GM10847 (cell line): ENCODE measurements around the gene AFDN.

Experiments used
- POLR2A ChIP-seq: IDR thresholded peaks from 2 replicates; pipeline ENCODE4 v1.6.1; 2011; ENCODE audit not compliant: insufficient read length; ENCODE audit errors: extremely low read depth

Gene AFDN

DNA sequence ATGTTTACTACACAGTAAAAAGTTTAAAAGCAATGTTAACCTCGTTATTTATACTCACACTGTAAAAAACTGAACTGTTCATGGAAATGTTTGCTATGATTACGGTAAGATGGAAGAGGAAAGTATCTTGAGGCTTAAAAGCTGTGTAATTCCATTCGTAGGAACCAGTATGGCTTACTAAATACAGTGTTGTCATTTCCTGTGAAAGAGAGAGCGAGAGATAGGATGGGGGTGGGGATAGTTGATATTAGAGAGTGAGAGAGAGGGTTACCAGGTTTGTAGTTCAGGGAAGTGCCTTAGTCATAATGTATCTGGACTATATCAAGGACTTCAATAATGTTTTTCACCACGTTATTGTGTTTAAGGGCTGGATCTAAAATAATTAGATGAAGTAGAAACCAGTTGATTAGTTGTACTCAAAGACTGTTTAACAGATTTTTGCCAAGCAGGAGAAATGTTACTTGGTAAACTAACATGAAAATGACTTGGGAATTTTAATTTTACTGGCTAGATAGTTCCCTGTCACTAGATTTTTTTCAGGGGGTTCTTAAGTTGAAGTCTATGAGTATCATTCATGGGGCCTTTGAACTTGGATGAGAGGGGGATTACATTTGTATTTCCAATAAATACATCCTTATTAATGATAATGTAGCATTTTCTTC is 30.4 kb downstream of the AFDN start:
- TF ChIP-seq POLR2A, result no peak

DNA sequence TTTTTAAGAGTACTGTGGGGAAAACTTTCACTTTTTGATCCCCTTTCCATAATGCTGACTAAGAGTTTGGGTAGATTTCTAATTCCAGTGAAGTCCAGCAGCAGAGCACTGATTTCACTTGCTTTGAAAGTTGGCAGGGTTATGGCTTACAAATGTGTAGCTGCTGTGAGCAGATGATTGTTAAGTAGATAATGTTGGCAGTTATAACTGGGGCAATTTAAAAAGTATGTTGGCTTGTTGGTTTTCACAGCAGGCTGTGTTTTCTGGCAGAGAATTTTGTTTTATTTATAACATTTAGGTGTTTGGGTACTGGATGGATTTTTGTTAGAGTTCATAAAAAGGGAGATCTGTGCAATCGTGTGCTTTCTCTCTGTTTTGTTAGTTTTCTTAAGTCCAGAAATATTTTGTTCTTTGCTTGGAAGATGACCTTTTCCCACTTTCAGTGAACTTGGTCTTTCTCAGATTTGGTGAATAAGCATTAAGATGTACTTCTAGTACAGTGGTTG is 31.4 kb downstream of the AFDN start:
- TF ChIP-seq POLR2A, result no peak

DNA sequence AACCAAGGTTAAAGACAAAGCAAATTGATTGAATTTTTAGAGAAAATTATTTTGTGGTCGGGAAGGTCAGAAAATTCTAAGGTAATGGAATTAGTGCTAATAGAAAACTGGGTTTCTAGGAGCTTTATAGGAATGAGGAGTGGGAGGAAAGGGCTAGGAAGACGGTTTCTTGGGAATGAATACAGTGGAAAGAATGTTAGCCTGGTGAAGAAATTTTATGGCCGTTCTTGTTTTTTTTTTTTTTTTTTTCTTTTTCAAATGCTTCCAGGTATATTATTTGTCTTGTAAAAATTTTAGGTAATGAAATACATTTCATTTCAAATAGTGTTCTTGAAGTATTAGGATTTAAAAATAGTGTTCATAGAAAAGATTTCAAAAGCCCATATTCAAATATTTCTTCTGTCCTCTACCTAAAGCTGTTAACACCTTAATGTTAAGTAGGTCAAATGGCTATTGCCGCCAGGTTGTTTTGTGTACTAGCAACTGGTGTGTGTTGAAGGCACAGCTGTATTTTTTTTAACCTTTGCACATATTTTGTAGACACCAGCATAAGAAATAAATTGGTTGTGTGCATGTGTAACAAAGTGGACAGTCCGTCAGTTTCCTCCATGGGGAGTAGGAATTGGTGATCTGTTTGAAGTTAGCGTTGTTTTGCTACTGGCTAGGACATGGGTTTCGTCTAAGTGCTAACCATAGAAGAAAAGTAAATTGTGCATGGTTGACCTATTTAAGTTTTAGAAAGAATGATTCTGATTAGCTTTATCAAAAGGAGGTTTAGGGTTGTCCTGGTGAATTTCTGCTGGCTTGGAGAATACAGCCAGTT is 32.3 kb downstream of the AFDN start:
- no peak for TF ChIP-seq POLR2A

DNA sequence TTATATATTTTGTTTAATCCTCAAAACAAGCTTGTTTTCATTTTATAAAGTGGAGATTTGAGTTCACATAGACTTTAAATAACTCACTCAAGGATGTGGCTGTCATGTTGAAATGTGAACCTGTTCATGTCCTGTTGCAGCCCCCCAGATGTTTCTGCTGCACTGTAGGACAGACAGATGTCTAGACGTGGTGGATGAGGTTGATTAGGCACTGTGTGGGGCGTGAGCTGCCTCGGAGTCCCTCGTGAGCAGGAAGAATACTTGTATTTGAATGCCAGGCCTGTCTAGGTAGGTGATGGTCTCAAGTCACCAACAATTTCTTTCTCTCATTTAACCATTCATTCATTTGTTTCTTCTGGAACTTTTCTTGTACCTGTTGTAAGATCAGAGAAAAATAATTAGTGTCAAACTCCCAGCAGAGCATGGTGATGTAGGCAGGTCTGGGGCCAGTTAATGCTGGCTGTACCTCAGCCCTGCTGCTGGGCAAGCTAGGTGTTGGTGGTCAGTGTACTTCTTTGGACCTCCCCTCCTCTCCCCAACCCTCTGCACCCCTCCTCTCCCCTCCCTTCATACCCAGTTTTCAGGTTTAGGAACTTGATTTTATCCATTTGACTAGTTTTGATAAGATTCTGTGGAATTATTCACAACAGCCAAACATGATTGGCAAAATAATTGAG is 34.0 kb downstream of the AFDN start:
- TF ChIP-seq POLR2A, result no peak

DNA sequence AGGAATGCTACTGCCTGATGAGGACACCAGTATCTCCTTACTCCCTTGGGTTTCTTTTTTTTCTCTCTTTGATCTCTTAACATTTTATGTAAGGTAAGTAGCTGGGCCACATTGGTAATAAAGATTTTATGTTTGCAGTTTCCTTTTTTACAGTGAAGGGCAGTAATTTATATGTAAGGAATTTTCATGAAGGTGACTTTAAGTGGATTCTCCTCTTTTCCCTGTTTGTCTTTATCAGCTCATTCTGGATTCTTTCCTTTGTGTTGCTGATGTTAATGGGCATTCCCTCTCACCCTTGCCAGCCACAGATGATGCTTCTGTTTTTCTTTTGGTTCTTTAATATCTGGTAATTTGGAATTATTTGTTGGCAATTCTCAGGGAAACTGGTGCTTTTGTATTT is 34.7 kb downstream of the AFDN start:
- no peak for TF ChIP-seq POLR2A

DNA sequence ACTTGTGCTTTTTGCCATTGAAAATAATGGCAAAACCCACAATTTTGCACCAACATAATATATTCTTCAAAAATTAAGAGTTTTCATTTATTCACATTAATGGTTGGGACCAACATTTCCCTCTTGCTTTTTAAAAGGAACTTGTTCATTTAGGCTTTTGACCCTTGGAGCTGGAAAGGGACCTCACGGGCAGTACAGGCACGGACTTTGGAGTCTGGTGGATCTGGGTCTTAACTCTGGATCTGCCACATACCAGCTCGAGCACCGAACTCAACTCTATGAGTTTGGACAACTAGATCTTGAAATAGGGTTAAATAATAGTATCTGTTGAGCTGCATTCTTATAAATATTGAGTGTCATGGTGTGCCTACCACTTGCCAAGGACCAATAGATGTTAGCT is 37.2 kb downstream of the AFDN start:
- TF ChIP-seq POLR2A, result no peak

DNA sequence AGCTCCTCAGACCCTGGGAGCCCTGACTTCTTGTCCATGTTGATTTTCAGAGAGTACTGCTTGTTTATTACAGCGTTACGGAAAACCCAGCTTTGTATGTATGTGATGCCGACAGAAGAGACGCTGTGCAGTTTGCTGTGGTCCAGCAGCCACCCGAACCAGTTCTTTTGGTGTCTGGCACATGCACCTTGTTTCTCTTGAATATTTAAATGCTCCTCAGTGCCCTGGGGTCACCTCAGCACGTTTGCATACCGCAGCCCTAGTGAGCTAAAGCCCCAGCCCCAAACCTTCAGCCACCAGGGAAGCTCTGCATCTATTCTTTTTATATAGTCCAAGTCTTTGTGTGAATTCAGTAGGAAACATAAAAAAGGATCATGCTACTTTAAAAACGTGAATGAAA is 39.9 kb downstream of the AFDN start:
- TF ChIP-seq POLR2A, result no peak

DNA sequence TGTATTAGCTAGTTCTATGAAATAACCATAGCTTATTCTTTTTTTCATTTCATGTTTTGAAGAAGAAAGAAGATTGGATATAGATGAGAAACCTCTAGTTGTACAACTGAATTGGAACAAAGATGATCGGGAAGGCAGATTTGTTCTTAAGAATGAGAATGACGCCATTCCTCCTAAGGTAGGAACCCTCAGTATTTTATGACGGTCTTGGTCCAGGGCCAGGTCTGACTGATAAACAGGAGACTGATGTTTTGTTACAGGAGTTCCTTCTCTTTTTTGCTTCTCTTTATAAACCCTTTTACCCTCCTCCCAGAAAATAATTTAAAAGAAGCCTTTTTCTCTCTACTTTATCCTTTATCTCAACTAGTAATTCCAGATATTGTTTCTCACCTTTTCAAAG is 43.6 kb downstream of the AFDN start:
- no peak for TF ChIP-seq POLR2A

DNA sequence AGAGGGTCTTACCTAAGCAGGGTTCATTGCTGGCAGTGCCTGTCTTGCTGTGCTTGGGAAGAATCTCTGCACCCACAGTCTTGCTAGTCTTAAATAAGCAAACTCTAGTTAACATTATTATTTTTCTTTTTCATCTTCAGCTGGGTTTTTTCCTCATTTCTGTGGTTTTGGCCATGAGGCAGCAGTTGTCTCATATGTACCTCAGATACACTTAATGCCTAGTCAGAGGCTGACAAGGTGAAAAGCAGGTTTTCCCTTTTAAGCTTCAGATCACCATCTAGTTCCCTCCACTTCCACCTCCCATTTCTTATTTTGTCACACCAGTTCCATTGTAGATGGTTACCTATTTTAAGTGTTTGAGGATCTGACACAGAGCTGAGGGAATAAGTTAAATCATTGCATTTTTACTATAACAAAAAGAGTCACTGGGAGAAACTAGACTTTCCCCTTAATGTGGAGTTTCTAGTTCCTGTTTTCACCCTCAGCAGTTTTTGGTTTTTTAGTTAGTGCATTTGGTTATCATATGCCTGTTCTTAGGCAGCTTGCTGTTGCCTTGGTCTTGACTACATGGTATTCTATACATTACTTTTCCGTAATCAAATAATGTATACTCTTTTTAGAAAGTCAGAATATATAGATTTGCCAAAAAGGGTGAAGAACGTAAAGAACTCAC is 46.0 kb downstream of the AFDN start:
- no peak for TF ChIP-seq POLR2A

DNA sequence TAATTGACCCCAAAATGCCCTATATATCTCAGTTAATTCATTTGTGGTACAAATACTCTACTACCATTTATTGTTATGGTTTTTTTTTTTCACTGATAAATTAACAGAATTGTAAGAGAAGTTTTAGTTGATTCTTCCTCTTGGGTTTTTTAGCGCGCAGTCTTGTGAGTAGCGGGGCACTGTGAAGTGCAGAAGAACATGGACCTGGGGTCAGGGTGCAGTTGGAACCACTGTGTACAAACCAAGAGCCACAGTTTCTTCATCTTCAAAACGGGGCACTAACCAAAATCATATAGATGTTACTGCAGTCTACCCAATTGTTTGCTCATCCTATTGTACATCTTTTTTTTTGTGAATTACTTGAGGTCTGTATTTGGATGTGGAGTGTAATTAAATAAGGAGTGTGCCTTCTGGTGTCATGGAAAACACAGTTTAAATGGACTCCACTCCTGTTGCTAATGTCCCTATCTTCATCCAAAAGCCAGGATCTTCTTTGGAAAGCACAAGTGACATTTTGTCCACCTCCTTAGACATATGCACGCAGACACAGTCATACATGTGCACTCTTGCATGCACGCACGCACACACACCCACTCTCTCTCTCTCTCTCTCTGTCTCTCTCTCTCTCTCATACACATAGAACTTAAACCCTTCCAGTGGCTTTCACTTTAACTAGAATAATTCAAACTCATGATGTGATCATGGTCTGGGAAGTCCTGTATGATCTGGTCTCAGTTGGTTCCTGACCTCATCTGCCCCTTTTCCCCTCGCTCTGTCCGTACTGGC is 51.5 kb downstream of the AFDN start:
- TF ChIP-seq POLR2A, result no peak

DNA sequence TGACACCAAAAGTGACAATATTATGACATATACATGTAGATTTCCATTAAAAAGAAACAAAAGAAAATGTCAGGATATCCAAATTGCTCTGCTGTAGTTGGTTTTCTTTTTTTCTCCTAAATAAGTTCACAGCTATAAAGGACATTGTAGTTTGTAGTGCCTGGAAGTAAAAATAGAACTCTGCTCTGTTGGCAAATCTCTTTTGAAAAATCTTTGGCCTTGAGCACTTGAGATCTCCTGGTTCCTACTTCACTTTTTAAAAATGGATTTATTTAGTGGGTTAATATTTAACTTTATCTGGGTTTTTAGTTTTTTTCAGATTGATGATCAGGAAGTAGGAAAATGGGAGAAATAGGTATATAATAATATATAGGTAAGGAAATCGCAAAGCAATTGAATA is 52.9 kb downstream of the AFDN start:
- no peak for TF ChIP-seq POLR2A

DNA sequence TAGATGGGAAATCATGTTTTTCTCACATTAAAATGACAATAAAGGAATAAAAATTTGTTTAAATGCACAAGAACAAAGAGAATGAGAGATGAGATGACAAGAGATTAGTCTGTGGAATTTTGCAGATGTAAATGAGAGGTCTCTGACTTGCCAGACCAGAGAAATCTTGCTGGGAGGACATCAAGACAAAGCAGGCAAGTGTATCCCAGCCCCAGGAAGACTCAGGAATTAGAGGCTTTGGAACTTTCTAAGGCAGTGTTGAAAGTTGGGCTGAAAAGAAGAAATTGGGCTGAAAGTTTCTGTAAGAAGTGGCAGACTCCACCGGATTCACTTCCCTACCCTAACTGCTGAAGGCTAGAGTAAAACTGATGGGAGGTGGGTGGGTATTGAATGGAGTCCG is 54.6 kb downstream of the AFDN start:
- TF ChIP-seq POLR2A, result no peak

DNA sequence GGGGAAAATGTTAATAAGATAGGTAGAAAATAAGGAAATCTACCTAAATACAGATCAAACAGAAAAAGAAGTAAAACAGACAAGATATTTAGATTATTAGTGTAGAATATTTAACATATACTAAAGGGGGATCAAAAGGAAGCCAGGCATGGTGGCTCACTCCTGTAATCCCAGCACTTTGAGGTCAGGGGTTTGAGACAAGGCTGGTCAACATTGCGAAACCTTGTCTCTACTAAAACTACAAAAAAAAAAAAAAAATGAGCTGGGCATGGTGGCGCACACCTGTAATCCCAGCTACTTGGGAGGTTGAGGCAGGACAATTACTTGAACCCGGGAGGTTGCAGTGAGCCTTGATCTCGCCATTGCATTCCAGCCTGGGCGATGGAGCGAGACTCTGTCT is 55.5 kb downstream of the AFDN start:
- no peak for TF ChIP-seq POLR2A

DNA sequence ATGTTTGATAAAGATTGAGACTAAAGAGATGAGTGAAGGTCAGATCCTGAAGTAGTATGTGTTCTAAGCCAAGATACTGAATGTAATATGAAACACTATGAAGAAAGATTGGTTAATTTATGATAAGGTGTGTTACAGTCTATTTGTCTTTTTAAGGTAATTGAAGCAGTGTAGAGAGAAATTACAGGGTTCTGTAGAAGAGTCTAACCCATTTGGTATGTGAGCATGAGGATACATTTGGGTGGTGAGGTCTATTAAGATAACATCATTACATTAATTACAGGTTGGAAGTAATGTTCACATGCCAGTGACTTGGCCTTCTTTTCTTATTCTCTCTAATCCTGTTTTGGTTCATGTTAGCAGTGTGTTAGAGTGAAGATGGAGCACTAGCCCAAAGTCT is 61.4 kb downstream of the AFDN start:
- TF ChIP-seq POLR2A, result no peak
